Posterior cingulate gyrus (tissue), 11 donors: ENCODE measurements around the gene LIG3.
"Not testable (repeated sequence)": the region's sequence is repeated elsewhere in the genome, so short reads cannot be mapped to it uniquely, and the experiment has no call there.

Source experiments
- DNase-seq, 10 donors: peaks; one replicate each; pipeline versions ENCODE4 v3.0.0 to v3.0.0-alpha.2; 2020 to 2021; ENCODE audit warnings: mixed read lengths in 3 of 10
- intact Hi-C: fragments of 100-400 bp; cut with DNase I; formaldehyde crosslinking; loops from one replicate; pipeline ENCODE4 v1.15.1; 2023

Gene LIG3

DNA sequence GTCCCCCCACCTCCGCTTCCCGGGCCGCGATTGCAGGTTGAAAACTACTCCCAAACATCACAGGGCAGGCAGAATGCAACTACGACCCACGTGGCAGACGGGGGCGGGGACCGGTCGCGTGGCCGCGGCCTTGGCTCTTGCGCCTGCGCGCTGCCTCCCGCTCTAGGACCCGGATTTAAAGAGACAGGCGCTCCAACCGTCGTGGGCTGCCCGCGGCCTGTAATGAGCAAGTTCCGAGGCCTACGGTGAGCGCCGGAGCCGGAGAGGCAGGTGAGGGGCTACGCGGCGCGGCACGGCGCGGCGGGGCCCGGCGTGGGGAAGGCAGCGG, at the start of gene LIG3:
Gene LIG3, plus strand, starts transcription at position 160 of the 328 bp plus-strand sequence. CDS start 2,494 bp downstream, outside the sequence.
- peak; percentile 87 to 98 (median 92) for DNase-seq
- intact Hi-C loops, result loop anchor here (1.0 to 10.0 kb wide), 2 partner anchors 19 to 556 kb away; partner anchors contain the start of genes CCT6B and ZNF830

- intact Hi-C loops, DNase-seq: not testable (repeated sequence)
These were observed 29.5 kb upstream of the LIG3 start for GRCh38 chr17:34950780-34951179.

DNA sequence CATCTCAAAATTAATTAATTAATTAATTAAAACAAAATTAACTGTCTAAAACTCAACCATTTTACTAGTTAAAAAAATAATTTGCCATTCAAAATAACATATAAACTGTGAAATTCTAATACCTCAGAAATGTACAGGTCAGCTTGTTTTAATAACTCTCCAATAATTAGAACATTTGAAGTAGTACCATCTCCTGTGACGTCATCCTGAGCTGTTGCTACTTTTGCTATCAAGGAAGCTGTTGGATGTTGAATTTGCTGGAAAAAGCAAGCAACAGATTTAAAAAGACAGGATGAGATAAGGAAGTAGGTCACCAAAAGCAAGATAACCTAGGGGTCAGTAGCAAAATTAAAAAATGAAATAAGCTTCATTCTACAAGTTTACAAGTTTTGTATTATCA, 21.9 kb upstream of the LIG3 start:
- intact Hi-C loops, result no loop called here
- no peak for DNase-seq

- DNase-seq, result peak; percentile 83 to 98 (median 92)
- intact Hi-C loops, result loop anchor here (1.0 to 10.0 kb wide), 2 partner anchors 19 to 133 kb away; partner anchors contain the start of gene LIG3
These were observed 19.0 kb upstream of the LIG3 start, which contains the start of the genes CCT6B and ZNF830 for GRCh38 chr17:34961093-34961911. TSS of gene CCT6B (minus strand) at chr17:34961460. CDS start at chr17:34961393, 67 bp downstream. TSS of gene ZNF830 (plus strand) at chr17:34961540. CDS start at chr17:34961567, 27 bp downstream.

- intact Hi-C loops, result no loop called here
- DNase-seq, result no peak
These were observed 6.1 kb upstream of the LIG3 start for GRCh38 chr17:34974179-34974578.

DNA sequence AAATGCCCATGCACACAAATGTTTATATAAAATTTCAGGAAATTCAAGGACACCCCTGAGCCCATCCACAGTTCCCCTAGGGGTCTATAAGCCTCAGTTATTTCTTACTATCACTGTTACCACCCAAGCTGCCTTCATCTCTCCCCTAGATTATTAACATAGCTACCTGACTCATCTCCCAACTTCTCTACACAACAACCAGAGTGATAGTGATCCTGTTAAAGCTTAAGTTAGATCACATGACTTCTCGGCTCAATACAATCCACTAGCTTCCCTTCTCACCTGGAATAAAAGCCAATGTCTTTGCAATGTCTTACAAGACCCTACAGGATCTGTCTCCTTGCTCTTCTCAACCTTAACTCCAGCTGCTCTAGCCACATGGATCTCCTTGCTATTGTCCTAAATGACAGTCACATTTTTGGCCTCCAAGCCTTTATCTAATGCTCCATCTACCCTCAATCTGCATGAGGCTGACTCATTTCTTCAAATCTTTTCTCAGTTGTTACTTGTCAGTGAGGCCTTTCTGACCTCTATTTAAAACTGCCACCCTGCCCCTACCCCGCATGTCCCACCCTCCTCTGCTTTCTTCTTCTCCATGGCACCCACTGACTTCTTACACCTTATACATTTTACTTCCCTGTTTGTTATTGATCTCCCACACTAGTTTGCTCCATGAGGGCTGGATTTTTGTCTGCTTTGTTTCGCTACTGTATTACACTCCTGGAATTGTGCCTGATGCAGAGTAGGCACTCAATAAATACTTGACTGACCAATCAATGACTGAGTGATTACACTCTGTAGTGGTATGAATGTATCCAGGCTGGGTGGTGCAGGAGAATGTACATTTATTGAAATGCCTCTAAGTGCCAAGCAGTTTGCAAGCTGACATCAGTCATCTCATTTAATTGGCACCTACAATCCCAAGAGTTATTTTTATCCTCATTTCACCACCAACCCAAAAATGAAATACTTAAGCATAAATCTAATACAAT, 5.2 kb upstream of the LIG3 start:
- intact Hi-C loops, result no loop called here
- no peak for DNase-seq

DNA sequence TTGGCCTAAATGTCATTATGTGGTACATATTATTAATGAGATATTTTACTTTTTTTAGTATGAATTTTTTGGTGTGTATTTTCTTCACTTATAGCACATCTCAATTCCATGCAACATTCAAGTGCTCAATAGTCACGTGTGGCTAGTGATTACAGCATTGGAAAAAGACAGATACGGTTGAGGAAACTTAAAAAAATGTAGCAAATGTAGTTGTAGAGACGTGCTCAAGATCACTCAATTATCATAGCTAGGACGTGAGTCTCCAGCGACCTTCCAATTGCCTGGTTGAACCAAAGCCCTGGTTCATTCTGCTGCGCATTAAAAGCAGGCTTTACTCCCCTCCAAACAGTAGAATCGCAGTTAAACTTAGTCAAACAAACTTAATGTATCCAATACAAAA, 1.2 kb upstream of the LIG3 start:
- no peak for DNase-seq
- intact Hi-C loops, result no loop called here

GRCh38 chr17:34979650-34980352, 511 bp upstream of the LIG3 start:
- no peak for DNase-seq
- intact Hi-C loops, result loop anchor here (1.0 to 10.0 kb wide), 2 partner anchors 18 to 555 kb away; partner anchors contain the start of genes CCT6B and ZNF830

DNA sequence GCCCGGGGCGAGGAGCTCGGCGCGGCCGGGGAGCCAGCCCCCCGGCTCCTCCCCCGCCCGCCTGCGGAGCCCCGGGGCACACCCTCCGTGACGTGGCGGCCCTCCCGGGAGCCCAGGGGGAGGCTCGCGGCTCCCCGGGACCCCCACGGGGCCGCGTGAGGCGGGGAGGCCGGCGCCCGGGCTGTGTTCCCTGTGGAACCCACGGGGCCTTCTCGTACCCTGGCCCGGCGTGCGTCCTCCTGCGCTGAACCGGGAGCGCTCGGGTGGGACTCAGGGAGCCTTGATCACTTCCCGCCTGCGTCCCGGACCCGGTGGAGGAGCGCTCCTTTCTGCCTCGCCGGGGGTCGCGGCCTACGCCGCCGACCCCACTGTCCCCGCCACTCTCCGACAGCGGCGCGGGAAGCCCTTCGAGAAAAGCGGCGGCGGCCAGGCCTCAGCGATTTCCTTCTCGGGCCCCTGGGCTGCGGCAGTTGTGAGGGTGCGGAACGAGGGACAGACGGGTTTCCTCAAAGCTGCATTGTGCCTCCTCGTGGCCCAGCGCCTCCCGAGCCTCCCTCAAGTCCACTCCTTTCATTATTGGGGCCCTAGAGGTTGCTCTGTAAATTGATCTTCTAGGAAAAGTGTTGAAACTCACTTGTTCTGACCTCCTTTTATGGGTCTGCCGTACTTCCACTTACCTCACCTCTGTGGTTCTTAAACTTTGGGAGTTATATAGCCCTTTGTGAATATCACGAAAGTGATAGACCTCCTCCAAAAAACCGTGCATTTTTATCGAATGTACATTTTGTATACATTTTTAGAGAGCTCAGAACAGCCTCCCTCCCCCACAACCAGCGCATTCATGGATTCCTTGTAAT, 597 bp downstream of the LIG3 start:
- peak; percentile 41 to 96 (median 65) for DNase-seq
- intact Hi-C loops, result loop anchor here (1.0 to 10.0 kb wide), 2 partner anchors 20 to 556 kb away; partner anchors contain the start of genes CCT6B and ZNF830

DNA sequence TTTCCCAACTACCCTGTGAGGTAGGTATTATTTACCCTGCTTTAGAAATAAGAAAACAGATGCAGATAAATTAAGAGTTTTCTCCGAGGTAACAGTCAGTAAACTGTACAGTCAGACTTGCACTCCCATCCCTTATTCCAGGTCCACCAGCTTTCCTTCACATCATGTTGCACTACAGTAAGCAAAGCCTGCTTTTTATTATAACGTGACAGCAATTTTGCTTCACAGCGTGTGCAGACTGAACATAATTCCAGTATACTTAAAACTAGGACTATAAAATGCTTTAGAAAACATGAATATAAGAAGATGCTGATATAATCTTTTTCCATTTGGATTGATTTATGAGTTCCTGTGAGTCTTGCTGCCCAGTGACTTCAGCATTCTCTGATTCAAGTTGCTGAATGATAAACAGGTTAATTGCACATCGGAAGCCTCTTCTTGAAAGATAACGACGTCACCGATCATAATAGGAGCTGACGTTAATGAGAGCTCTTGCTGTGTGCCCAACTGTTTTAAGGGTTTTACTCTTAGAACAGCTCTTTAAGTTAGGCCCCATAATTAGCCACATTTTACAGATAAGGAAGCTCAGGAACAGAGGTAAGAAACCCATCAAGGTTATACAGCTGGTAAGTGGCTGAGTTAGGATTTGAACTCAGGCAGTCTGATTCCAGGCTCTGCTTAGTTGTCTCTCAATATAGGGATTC, 1.4 kb downstream of the LIG3 start:
- intact Hi-C loops, result loop anchor here (10.0 kb wide), 1 partner anchor 557 kb away; no protein-coding TSS in a partner anchor
- DNase-seq, result no peak

DNA sequence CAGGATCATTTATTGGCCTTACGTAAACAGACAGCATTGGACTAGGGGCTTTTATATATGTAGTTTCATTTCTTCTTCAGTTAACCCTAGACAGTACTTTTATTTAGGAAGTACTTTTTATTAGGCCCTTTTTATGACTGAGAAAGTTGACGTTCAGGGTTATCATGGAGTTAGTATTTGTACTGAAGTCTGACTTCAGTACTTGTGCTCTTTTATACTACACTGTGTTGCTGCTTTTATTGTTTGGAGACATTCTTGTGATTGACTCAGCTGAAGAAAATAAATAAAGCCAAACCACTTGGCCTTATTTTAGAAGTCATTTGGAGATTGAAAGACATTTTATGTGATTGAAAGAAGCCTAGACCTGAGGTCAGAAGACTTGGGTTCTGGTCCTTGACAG, 6.9 kb downstream of the LIG3 start:
- DNase-seq, result no peak
- intact Hi-C loops, result loop anchor here (10.0 kb wide), 1 partner anchor 562 kb away; no protein-coding TSS in a partner anchor

DNA sequence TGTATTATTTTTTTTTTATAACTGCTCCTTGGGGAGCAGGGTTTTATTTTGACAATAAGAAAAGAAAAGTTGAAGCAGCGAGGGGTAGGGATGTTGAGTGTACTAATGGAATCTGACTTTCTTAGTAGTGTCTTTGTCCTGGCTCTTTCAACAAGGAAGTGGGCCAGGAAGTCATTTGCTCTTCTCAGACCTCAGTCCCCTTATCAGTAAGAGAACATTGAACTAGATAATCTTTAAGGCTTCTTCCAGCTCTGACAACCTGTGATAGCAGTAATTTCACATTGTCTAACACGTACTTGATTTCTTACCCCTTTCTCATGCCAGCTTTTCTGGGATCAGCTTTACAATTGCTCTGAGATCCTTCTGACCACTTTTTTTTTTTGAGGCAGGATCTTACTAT, 8.3 kb downstream of the LIG3 start:
- DNase-seq, result no peak
- intact Hi-C loops, result loop anchor here (10.0 kb wide), 1 partner anchor 564 kb away; no protein-coding TSS in a partner anchor

GRCh38 chr17:34989473-34989872, 9.2 kb downstream of the LIG3 start:
- intact Hi-C loops, result loop anchor here (10.0 kb wide), 1 partner anchor 565 kb away; no protein-coding TSS in a partner anchor
- no peak for DNase-seq

DNA sequence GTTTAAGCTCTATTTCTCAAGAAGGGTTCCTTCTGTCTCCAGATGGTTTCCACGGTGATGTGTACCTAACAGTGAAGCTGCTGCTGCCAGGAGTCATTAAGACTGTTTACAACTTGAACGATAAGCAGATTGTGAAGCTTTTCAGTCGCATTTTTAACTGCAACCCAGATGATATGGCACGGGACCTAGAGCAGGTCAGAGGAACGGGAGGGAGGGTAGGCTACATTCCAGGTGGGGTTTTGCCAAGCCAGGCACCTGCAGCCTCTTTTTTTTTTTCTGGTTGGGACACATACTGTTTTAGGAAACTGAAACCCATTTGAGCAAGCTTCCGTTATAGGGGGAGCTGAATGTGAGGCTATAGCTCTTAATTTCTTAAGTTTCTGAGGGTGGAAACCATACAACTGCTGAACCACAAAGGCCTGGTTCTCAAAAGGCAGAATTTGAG, 10.6 kb downstream of the LIG3 start:
- DNase-seq, result no peak
- intact Hi-C loops, result no loop called here

DNA sequence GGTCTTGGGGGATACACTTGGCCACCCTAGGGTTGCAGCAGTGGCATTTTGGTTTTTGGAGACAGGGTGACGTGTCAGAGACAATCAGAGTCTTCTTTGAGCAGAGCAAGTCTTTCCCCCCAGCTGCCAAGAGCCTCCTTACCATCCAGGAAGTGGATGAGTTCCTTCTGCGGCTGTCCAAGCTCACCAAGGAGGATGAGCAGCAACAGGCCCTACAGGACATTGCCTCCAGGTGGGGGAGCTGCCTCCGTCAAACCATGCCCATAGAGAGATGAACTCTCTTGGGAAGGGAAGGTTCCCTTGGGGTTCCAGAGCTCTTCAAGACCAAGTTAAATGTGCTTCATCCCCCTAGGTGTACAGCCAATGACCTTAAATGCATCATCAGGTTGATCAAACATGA, 11.3 kb downstream of the LIG3 start:
- DNase-seq, result no peak
- intact Hi-C loops, result no loop called here

- DNase-seq, result no peak
- intact Hi-C loops, result no loop called here
These were observed 12.7 kb downstream of the LIG3 start for GRCh38 chr17:34993031-34993430.

DNA sequence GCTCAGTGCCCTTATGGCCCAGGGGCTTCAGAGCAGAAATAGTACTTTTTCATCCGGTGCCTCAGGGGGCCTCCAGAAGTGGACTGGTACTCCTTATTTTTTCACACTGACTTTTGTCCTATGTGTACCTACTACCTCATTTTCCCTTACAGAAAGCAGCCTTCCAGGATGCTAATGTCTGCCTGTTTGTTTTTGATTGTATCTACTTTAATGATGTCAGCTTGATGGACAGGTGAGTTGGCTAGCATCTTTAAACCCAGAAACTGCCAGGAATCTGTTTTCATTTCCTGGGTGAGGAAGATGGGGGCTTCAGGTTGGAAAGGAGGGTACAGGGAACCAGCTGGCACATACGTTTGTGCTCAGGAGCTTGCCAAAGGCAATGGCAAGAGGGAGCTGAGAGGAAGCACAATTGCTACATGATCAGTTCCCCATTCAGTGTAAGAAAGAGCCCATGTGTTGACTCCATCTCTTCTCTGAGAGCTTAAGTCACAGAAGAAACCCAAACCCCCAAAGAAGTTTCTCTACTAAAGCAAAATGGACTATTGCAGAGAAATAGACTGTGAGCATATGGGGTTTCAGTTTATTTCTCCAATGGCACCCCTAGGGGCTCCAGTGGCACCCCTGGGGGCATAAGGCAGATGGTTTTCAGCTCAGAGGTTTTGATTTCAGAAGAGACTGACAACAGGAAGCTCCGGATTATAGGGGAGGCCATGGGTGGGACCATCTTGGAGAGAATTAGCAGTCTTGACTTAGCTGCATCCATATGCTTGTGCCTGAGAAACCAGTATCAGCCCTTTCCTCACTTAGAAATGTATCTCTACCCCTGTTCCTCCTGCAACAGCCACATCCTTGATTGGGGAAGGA, 16.3 kb downstream of the LIG3 start:
- DNase-seq, result no peak
- intact Hi-C loops, result no loop called here
